Measurements from ENCODE around the gene SPOCK3. TPM values are rescaled to one million over a fixed set of nuclear protein-coding genes. Genes with fewer than 3 reads are reported as not detected.
A peak's percentile ranks its signal among the peaks of the same experiment; 100 is the strongest.
"Not testable (repeated sequence)": the region's sequence is repeated elsewhere in the genome, so short reads cannot be mapped to it uniquely, and the experiment has no call there.

Gene SPOCK3
- total RNA-seq: not detected

- ChIA-PET CTCF (no interaction called here), POLR2A (interaction anchor here (0.5 kb wide), 1 partner anchor 57 kb away, joined by 3 read pairs; no protein-coding TSS in a partner anchor)
- peak; percentile 6 for DNase-seq
- peaks cover 7% of the 10 kb centered on the region for H3K4me1 Mint-ChIP-seq
- H3K27me3 Mint-ChIP-seq: peaks cover 30% of the 10 kb centered on the region
- no peak within 1 kb of the TSS for H3K27ac Mint-ChIP-seq
- peak within 1 kb of the TSS; percentile 22 for H3K4me3 Mint-ChIP-seq
- no peaks in the 10 kb centered on the region for H3K36me3 Mint-ChIP-seq (ENCODE audit: low read depth)
- H3K9me3 Mint-ChIP-seq: no peaks in the 10 kb centered on the region
Observed at GRCh38 chr4:167234316-167234881, at the start of gene SPOCK3. Gene SPOCK3, minus strand, starts transcription at chr4:167234494.

DNA sequence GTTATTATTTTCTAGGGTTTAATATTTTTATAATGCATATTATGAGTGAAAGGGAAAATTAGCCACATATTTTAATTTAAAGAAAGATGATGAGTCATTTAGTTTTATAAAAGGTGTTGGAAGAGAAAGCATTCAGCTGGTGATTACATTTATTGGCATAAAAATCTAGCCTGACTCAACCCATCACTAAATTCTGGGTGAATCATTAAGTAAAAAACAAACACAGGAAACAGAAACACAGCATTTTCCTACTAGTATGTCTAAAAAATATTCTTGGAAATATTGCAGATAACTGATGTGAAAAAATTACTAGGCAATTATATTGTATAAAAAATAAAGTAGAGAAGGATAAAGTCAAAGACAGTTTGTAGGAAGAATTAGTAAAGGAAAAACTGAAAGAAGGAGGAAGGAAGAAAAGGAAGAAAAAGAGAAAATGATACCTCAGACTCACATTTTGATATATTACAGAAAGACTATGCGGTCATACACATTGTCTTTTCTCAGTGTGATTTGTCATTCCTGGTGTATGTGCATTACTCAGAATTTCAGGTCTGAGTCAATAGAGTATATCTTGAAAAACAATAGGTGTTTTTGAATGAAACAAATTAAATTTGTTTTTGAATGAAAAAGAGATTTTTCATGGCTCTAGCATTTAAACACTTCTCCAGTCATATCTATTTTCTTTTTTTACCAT is 48.0 kb upstream of the SPOCK3 start:
- ChIA-PET CTCF (no interaction called here), POLR2A (no interaction called here)
- no peak for DNase-seq
- H3K27ac Mint-ChIP-seq: no peak overlapping the region
- H3K4me1 Mint-ChIP-seq: no peaks in the 10 kb centered on the region
- H3K4me3 Mint-ChIP-seq: no peak overlapping the region
- H3K9me3 Mint-ChIP-seq: peaks cover 5% of the 10 kb centered on the region
- H3K27me3 Mint-ChIP-seq: no peaks in the 10 kb centered on the region
- H3K36me3 Mint-ChIP-seq (ENCODE audit: low read depth): no peaks in the 10 kb centered on the region

- DNase-seq; H3K4me1 Mint-ChIP-seq; H3K36me3 Mint-ChIP-seq (ENCODE audit: low read depth); H3K9me3 Mint-ChIP-seq; POLR2A ChIA-PET; H3K4me3 Mint-ChIP-seq; H3K27me3 Mint-ChIP-seq; CTCF ChIA-PET; H3K27ac Mint-ChIP-seq: not testable (repeated sequence)
Observed at GRCh38 chr4:167281545-167281944, 47.3 kb upstream of the SPOCK3 start.

DNA sequence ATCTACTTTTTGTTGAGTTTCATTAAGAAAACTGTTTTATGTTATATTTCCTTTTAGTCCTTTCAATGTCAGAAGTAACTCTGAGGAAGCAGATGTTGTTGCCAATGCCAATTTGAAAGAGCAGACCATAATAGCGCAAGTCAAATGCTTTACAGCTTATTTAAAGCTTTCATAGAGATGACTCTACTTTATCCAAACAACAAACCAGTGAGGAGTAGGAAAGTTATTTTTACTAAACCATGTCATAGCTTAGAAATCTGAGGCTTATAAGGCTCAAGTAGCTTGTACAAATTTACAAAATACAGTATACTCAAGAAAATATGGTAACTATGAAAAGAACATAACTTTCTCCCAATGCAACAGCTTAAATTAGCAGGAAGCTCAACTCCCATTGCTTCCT is 40.1 kb upstream of the SPOCK3 start:
- no peaks in the 10 kb centered on the region for H3K27me3 Mint-ChIP-seq
- no peaks in the 10 kb centered on the region for H3K4me1 Mint-ChIP-seq
- no peak for DNase-seq
- POLR2A ChIA-PET: no interaction called here
- H3K9me3 Mint-ChIP-seq: peaks cover under 1% of the 10 kb centered on the region
- no peak overlapping the region for H3K27ac Mint-ChIP-seq
- no peak overlapping the region for H3K4me3 Mint-ChIP-seq
- CTCF ChIA-PET: no interaction called here
- no peaks in the 10 kb centered on the region for H3K36me3 Mint-ChIP-seq (ENCODE audit: low read depth)

- POLR2A ChIA-PET: no interaction called here
- Mint-ChIP-seq H3K4me1 (no peaks in the 10 kb centered on the region), H3K36me3 (ENCODE audit: low read depth) (no peaks in the 10 kb centered on the region), H3K4me3 (no peak overlapping the region), H3K27ac (no peak overlapping the region), H3K27me3 (no peaks in the 10 kb centered on the region), H3K9me3 (peaks cover 4% of the 10 kb centered on the region)
- DNase-seq: no peak
- CTCF ChIA-PET: no interaction called here
Observed at GRCh38 chr4:167265231-167265630, 30.9 kb upstream of the SPOCK3 start.

GRCh38 chr4:167248271-167248670 is 14.0 kb upstream of the SPOCK3 start:
- peaks cover 3% of the 10 kb centered on the region for H3K9me3 Mint-ChIP-seq
- H3K4me1 Mint-ChIP-seq: no peaks in the 10 kb centered on the region
- CTCF ChIA-PET: no interaction called here
- no peaks in the 10 kb centered on the region for H3K27me3 Mint-ChIP-seq
- no peak overlapping the region for H3K4me3 Mint-ChIP-seq
- DNase-seq: no peak
- H3K36me3 Mint-ChIP-seq (ENCODE audit: low read depth): no peaks in the 10 kb centered on the region
- POLR2A ChIA-PET: no interaction called here
- H3K27ac Mint-ChIP-seq: no peak overlapping the region

DNA sequence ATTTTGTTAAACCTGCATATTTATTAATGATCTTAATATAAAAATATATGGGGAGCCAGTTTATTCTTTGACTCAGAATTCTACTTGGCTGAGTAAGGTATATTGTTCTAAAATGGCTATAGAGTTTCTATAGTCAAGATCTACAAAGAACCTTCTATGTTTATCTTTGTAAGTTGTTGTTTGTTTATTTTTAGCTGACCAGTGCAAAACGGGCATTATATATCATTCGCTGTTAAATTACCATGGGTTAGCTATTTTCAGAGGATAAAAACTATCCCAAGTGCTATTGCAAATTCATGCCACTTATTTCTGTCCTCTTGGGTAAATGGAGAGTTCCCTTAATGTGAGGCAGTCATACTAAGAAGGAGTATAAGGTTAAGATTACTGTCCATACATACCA is 5.3 kb upstream of the SPOCK3 start:
- no peak for DNase-seq
- H3K36me3 Mint-ChIP-seq (ENCODE audit: low read depth): no peaks in the 10 kb centered on the region
- H3K4me3 Mint-ChIP-seq: no peak overlapping the region
- H3K27me3 Mint-ChIP-seq: peaks cover 12% of the 10 kb centered on the region
- H3K9me3 Mint-ChIP-seq: no peaks in the 10 kb centered on the region
- ChIA-PET POLR2A (no interaction called here), CTCF (no interaction called here)
- H3K27ac Mint-ChIP-seq: no peak overlapping the region
- H3K4me1 Mint-ChIP-seq: peaks cover 2% of the 10 kb centered on the region

DNA sequence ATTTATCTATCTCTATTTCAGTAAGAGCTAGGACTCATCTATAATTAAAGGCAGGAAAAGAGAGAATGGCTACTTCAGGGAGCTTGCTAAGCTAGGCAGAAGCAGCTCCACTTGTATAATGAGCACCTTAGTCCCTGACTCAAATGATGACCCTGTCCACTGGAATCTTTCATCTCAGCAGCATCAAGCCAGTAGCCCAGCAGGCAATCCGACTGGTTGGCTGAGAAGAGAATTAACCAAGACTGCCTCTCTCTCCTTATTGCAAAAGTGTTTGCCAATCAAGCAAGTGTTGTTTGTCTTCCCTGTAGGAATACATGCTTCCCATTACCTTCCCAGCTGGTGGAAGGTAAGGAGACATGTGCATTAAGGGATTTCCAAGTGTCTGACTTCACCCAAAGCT is 3.9 kb upstream of the SPOCK3 start:
- POLR2A ChIA-PET: no interaction called here
- no peak for DNase-seq
- CTCF ChIA-PET: no interaction called here

DNA sequence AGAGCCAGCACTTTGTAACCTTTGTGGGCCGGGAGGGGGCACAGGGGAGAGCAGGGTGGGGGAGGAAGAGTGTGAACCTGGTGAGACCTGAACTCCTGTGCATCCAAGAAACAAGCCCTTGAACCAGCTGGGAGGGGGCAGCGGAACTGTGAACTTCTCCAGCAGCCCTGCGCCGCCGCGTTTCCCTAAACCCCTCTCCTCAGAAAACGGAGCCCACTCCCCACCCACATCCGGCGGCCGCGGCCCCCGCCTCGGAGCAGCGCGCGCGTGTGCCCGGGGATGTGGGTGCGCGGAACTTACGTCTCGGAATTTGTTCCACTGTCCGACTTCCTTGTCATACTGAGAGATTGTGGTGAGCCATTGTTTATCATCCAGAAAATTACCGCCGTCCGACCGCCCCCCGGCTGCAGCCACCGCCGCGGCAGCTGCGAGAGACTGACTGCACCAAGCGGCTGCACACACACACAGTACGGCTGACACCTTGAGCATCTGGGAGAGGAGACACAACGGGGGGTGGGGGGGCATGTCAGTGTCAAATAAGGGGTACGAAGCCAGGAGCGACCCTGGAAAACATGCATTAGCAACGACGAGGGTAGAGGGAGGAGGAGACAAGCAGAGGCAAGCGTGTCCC is 494 bp downstream of the SPOCK3 start:
- POLR2A ChIA-PET: interaction anchor here (0.5 kb wide), 1 partner anchor 57 kb away, joined by 3 read pairs; no protein-coding TSS in a partner anchor
- peaks cover 30% of the 10 kb centered on the region for H3K27me3 Mint-ChIP-seq
- no peaks in the 10 kb centered on the region for H3K36me3 Mint-ChIP-seq (ENCODE audit: low read depth)
- H3K4me1 Mint-ChIP-seq: peaks cover 7% of the 10 kb centered on the region
- no peaks in the 10 kb centered on the region for H3K9me3 Mint-ChIP-seq
- no peak for DNase-seq
- no peak overlapping the region for H3K27ac Mint-ChIP-seq
- peak overlapping the region; percentile 22 for H3K4me3 Mint-ChIP-seq
- CTCF ChIA-PET: no interaction called here

More for the DNA sequence above, 3.9 kb upstream of the SPOCK3 start:
- Mint-ChIP-seq H3K27me3 (peaks cover 25% of the 10 kb centered on the region), H3K9me3 (no peaks in the 10 kb centered on the region), H3K36me3 (ENCODE audit: low read depth) (no peaks in the 10 kb centered on the region), H3K4me3 (no peak overlapping the region), H3K27ac (no peak overlapping the region), H3K4me1 (peaks cover 7% of the 10 kb centered on the region)

DNA sequence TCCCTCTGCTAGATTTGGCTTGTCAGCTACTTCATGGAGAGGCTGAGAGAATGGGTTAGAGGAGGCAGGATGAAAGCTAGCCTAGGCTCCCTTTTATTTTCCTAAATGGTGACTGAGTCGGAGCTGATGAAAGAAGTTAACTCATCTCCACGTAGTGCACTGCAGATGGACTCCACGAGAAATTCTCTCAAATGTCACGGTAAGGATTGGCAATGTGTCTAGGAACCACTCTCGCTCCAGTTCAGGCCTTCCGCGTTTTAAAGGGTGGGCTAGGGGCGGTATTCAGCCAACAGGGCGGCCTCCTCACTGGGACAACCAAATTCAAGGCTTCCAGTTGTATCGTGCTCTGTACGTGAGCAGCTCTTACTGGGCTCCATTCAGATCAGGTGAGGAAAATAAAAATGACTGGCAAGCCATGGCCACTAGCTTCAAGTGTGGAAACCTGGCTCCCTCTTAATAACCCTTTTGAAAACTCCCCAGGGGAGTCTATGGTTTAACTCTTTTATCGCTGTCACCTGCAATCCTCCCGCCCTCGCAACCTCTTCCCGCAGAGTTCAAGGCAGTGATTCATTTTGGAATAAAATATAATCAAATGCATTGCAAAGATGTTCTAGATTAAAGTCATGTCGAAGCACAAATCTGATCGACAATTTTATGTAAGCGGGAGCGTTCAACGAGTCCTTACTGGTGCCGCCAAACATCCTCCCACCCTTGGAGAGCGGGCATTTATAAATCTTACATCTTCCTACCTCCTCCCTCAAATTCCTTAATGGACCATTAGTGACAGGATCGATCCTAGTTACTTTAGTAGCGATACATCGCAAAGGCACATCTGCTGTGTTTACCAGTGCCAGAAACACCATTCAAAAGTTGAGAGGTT is 1.2 kb downstream of the SPOCK3 start:
- H3K4me3 Mint-ChIP-seq: no peak overlapping the region
- no peak for DNase-seq
- H3K27ac Mint-ChIP-seq: no peak overlapping the region
- CTCF ChIA-PET: no interaction called here
- peaks cover 7% of the 10 kb centered on the region for H3K4me1 Mint-ChIP-seq
- POLR2A ChIA-PET: no interaction called here
- H3K27me3 Mint-ChIP-seq: peaks cover 30% of the 10 kb centered on the region
- H3K36me3 Mint-ChIP-seq (ENCODE audit: low read depth): no peaks in the 10 kb centered on the region
- H3K9me3 Mint-ChIP-seq: no peaks in the 10 kb centered on the region

DNA sequence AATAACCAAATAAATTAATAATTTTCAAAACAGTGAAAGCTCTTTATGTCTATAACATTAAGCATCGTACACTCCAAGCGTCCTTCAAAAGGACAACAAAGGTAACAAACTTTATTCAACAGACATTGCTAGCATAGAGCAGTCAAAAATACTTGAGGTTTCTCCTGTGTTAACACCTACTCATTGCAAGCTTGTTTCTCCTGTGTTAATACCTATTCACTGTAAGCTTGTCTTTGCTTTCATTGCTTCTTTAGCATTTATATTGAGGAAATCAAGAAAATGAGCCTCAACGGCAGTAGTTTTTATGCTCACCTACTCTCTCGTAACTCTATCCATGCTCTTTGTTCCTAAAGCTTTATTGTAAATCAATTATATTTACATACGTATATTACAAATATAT is 3.5 kb downstream of the SPOCK3 start:
- Mint-ChIP-seq H3K4me3 (no peak overlapping the region), H3K36me3 (ENCODE audit: low read depth) (no peaks in the 10 kb centered on the region), H3K27me3 (peaks cover 27% of the 10 kb centered on the region), H3K9me3 (no peaks in the 10 kb centered on the region), H3K4me1 (peaks cover 7% of the 10 kb centered on the region), H3K27ac (no peak overlapping the region)
- POLR2A ChIA-PET: no interaction called here
- DNase-seq: no peak
- CTCF ChIA-PET: no interaction called here

- Mint-ChIP-seq H3K4me1 (peaks cover 2% of the 10 kb centered on the region), H3K27me3 (no peaks in the 10 kb centered on the region), H3K36me3 (ENCODE audit: low read depth) (no peaks in the 10 kb centered on the region), H3K27ac (no peak overlapping the region), H3K9me3 (no peaks in the 10 kb centered on the region), H3K4me3 (no peak overlapping the region)
- CTCF ChIA-PET: no interaction called here
- POLR2A ChIA-PET: no interaction called here
- no peak for DNase-seq
Observed at GRCh38 chr4:167222099-167222498, 12.2 kb downstream of the SPOCK3 start.

DNA sequence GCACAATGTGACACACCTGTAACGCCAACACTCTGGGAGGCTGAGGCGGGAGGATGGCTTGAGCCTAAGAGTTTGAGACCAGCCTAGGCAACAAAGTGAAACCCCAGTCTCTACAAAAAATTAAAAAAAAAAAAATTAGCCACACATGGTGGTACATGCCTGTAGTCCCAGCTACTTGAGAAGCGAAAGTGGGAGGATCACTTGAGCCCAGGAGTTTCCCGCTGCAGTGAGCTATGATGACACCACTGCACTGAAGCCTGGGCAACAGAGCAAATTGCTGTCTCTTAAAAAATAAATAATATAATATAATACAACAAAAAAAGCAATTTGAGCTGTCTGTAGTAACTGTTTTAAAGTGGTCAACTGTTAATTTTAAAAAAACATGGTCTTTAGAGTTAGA is 13.2 kb downstream of the SPOCK3 start:
- H3K27me3 Mint-ChIP-seq: no peaks in the 10 kb centered on the region
- H3K4me1 Mint-ChIP-seq: peaks cover 2% of the 10 kb centered on the region
- H3K36me3 Mint-ChIP-seq (ENCODE audit: low read depth): no peaks in the 10 kb centered on the region
- POLR2A ChIA-PET: no interaction called here
- no peak overlapping the region for H3K27ac Mint-ChIP-seq
- no peaks in the 10 kb centered on the region for H3K9me3 Mint-ChIP-seq
- H3K4me3 Mint-ChIP-seq: no peak overlapping the region
- CTCF ChIA-PET: no interaction called here
- no peak for DNase-seq

Measured in activated CD4-positive, alpha-beta T cell treated with anti-CD3 and anti-CD28 coated beads, Interleukin-2, amount 10 ng/mL, durations not matched to agents 7 days and 5 days (primary cell).